GM19025 (cell line): ENCODE measurements around the gene GRIA3.

Experiments used
- ATAC-seq: cut with Tn5 transposase; IDR thresholded peaks from one replicate; pipeline ENCODE4 v1.9.1; 2021; ENCODE audit warnings: mild to moderate bottlenecking, low read depth, moderate library complexity; ENCODE audit not compliant: unreplicated experiment

The GRIA3 gene

DNA sequence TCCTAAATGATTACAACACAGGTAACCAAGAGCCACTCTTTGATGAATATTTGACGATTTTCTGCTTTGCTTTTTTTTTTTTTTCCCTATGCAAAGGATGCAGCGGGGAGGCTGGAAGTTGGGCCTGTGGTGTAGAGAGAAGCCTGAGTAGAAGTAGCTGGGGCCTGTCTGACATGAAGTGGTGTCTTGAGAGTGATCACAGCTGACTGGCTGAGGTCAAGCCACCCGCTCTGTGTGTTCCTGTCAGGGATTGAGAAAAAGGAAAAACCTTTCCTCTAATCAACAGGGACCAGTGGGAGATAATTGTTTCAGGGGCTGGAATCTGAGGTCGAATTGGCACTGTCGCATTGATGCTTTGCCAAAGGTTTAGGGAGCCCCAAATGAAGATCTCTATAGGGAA lies 258.7 kb downstream of the GRIA3 start:
- no peak for ATAC-seq

DNA sequence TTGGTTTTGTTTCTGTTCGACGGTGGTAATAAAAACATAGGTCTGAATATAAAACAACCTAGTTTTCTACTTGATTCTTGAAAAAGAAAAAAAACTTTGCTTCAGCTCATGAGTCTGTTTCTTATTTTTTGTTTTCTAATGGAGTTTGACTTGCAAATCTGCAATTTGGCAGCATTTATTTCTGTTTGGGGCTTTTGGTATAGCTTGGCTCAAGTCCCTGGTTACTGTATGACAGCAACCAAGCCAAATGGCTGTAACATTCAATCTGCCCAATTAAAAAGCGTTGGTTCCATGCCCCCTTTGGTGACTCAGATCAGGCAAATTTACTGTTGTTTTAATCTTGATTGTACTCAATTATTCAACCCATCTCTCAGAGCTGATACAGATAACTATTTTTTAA lies 263.4 kb downstream of the GRIA3 start:
- no peak for ATAC-seq

- ATAC-seq = no peak
Observed at GRCh38 chrX:123449335-123449734, 265.3 kb downstream of the GRIA3 start.

DNA sequence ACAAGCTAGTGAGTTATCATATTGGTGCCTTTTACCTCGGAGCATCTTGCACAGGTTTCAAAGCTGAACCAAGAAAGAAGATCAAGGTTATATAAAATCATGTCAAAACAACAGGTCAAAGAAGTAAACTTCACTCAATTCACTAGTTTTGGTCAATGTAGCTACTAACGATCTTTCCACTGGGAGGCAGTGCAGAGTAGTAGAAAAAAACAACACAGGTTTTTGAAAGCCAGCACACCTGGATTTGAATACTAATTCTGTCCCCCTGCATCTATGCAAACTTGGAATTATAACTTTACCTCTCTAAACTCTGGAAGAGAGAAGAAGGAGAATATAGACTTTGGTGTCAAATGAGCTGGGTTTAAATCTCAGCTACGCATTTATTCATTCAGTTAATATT lies 266.1 kb downstream of the GRIA3 start:
- ATAC-seq = no peak

DNA sequence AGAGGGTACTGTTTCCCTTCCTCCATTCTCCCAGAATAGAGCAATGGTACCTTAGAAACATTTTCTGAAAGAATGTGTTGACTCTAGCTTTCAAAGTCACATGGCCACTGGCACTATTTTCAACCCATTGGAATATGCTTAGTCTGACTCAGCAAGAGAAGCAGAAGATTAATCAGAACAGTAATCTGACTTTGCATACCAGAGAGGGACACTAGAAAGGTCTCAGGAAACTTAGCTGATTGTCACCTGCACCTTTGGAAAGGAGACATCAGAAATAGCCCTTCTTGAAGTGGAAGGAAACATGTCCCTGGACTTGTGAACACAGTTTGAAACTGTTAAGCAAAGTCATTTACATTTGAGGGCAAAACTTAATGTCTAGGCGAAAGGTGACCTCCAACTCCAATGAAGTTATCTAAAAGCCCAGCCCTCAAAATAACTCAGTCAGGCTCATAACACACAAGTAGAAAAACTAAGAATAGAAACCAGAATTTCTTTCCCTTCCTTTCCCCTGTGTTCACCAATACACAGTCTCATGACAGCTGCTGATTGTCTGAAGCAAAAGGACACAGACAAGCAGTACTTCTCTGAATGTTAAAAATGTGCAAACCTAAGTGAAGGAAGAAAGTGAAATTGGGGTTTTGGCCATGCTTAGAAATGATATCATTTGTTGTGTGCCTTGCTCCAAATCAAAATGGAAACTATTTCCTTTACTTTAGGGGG lies 270.8 kb downstream of the GRIA3 start:
- ATAC-seq = no peak

DNA sequence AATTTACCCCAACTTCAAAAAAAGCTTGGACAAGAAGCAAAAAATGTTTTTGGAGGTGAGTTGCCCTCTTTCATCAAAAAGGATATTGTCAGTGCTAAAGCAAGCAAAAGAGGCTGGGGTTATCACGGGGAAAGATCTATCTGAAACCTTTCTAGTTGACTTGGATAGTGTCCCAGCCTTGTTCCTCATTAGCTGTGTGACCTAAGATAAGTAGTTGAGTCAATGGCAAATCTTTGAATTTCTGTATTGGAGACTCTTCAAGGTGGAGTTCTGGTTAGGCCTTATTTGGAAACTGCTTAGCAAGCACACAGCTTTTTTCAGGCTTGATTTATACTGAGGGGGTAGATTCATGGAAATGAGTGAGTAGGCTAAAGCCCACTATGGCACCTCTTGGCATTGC lies 271.6 kb downstream of the GRIA3 start:
- no peak for ATAC-seq

GRCh38 chrX:123464709-123465108 lies 280.6 kb downstream of the GRIA3 start:
- no peak for ATAC-seq

- no peak for ATAC-seq
Observed at GRCh38 chrX:123468481-123468880, 284.4 kb downstream of the GRIA3 start.

DNA sequence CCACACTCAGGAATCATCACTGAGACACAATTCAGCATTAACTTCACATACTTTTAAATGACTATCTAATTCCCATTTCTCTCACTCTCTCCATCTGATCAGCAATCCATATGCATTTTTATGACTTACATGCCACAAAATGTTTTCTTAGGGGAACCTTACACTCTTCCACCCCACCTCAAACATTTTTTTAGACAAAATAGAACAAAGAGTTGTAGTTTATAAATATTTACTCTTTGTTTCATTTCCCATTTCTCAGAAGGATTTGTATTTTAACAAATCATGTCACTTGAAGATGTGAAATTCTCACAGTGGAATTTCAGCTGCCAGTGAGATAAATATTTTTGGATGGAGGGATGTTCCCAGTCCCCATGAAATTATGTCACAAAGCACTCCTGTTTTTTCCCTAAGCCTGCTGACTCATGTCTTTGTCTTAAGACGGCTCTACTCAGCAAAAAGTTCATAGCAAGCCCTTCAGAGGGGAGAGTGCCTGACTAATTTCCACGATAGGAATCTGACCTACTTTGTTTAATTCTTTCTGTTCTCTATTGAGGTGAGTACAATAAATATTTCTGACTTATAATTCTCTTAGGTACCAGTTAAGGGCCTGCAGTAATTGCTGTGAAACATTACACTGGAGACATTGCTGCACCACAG lies 291.1 kb downstream of the GRIA3 start:
- ATAC-seq = no peak

DNA sequence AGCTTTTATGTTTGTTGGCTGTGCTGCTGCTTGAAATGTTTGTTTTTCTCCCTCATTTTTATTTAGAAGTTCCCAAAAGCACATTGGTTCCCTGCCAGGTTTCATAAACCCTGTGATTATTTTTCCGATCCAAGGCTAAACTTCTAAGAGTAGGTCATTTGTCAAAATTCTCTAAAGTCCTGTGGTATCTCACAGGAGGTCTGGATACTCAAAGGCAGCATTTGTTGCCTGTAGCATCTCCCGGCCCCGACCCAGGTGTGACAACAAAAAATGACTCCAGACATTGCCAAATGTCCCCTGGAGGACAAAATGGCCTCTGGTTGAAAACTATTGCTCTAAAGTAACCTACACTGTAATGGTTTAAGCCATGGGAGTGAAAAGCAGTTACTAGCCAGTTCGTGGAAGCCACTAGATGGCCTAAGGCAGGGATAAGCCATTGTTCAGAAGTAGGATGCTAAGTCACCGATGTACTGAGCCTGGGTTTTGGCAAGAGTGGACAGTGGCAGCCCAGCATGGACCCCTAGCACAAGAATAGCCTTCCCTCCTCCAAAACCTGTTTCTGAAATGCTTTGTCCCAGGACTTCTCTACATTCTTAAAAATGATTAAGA lies 292.6 kb downstream of the GRIA3 start:
- no peak for ATAC-seq

GRCh38 chrX:123477673-123478072 lies 293.6 kb downstream of the GRIA3 start:
- no peak for ATAC-seq

GRCh38 chrX:123481913-123482851 lies 298.1 kb downstream of the GRIA3 start:
- ATAC-seq = no peak

GRCh38 chrX:123486297-123486696 lies 302.2 kb downstream of the GRIA3 start:
- ATAC-seq = no peak

DNA sequence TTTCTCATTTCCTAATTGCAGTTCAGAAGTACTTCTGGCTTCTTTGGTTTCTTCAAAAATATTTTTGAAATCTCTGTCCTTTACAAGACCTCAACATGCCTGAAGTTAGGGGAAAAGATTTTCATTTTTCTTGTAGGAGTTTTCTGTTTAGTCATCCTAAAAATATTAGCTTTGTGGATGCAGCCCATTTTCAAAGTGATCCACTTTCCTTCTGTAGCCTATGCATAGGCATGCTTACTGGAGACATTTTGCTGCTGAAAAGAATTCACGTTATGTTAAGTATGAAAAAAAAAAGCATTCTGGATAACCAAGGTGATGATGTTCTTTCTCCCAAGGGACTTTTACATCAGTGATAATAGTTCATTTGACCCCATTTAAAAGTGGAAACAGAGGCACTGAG lies 303.2 kb downstream of the GRIA3 start:
- ATAC-seq = no peak

DNA sequence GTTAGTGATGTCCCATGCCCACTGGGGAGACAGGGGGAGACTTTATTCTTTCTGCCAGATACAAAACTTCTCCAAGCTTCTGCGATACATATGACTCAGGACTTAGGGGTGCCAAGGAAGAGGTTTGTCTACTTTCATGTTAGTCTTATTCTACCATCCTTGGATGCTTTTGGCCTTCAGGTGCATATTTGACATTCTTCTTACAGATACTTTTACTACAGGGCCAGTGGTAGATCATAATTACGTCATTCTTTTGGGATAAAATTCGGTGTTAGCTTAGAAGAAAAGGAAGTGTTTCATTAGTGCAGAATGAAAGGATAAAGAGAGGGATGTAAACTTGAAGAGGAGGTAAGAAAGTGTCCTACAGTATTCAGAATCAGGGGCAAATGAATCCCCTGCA lies 303.6 kb downstream of the GRIA3 start:
- no peak for ATAC-seq

GRCh38 chrX:123489011-123489410 lies 304.9 kb downstream of the GRIA3 start:
- no peak for ATAC-seq

DNA sequence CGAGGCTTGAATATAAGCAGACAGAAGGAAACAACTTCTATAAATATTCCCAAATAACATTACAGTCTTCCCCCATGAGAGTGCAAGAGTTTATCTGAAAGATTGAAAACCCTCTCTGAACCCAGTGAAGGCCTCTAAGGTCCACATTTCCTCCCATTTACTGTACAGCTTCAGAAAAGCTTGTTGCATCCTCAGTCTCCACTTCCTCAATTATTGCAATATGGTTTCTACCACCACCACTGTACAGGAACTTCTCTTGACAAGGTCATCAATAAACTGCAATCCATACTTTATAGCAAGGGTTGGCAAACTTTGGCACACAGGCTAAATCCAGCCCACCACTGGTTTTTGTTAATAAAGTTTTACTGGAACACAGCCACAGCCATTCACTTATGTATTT lies 309.8 kb downstream of the GRIA3 start:
- ATAC-seq = no peak

DNA sequence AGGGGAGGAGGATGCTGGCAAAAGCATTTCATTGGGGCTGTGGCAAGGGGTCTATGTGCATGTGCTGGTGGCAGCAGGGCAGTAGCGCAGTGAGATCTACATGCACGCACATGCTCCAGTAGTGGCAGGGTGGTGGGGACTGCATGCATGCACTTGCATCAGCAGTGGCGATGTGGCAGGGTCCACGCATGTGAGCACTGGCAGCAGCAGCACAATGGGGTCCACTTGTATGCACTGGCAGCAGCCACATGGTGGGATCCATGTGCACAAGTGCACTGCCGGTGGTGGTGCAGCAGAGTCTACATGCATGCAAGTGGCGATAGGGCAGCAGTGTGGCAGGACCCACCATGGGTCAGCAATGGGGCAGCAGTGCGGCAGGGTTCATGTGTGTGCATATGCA lies 315.7 kb downstream of the GRIA3 start:
- no peak for ATAC-seq

DNA sequence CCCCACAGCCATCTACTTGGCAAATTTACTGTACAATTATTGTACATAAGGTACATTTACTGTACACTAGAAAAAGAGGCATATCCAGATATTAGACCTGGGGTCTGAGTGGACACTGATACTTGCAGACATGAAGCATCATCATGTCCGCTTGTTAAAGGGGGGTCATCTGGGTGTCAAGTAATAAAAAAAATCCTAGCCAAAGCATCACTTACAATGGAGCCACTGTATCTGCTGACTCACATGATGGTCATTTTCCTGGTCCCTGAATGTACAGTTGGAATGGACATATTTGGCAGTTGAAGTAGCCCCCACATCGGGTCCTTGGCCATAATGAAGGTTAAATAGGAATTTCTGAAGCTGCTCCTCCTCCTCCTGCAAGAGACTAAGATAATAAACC lies 320.0 kb downstream of the GRIA3 start:
- ATAC-seq = no peak

DNA sequence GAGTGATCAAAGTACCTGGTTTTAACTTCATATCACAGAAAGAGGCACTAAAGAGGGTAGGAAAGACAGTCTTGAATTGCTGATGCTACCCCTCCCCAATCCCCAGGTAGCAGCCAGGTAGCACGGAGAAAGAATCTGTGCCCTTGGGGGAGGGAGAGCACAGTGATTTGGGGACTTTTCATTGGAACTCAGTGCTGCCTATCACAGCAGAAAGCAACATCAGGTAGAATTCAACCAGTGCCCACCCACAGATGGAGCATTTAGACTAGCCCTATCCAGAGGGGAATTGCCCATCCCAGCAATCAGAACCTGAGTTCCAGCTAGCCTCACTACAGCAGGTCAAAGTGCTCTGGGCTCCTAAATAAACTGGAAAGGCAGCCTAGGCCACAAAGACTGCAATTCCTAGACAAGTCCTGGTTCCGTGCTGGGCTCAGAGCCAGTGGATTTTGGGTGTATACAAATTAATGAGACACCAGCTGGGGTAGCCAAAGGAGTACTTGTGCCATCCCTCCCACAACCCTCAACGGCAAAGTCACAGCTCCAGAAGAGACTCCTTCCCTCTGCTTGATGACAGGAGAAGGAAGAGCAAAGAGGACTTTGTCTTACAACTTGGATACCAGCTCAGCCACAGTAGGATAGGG lies 320.7 kb downstream of the GRIA3 start:
- no peak for ATAC-seq
